HepG2 (cell line): Measurements from ENCODE around the gene PNPLA8. TPM values are rescaled to one million over a fixed set of nuclear protein-coding genes. Genes with fewer than 3 reads are reported as not detected.
"Not testable (repeated sequence)": the region's sequence is repeated elsewhere in the genome, so short reads cannot be mapped to it uniquely, and the experiment has no call there.

Experiments used
- ATAC-seq: fragments of 200-7000 bp; cut with Tn5 transposase; 3 replicates; pipeline ENCODE4 v1.9.1; 2020; ENCODE audit warnings: mild to moderate bottlenecking, moderate library complexity
- BruUV-seq: library from RNA; stranded (reverse); fragments of 400-500 nt; replicated peaks from 2 replicates; lab custom pipeline; 2021; lab: Mats Ljungman, UMichigan
- CTCF ChIA-PET: fragments of 300-600 bp; formaldehyde crosslinking; extraction: SDS; loops from one replicate; lab custom pipeline; 2021; ENCODE audit warnings: low total read pairs, inconsistent platforms, low intra/inter-chr PET ratio; lab: Yijun Ruan, JAX
- POLR2A ChIA-PET: fragments of 350-600 bp; sonication (Branson Sonifier 250); formaldehyde crosslinking; loops from one replicate; lab custom pipeline; 2020; ENCODE audit warnings: antibody characterized with exemption, inconsistent platforms; lab: Yijun Ruan, JAX
- DNase-seq: peaks from one replicate; pipeline ENCODE4 v3.0.0-alpha.2; 2015; ENCODE audit warnings: low spot score
- FAIRE-seq: peaks from 3 replicates; lab custom pipeline; 2011; peaks lifted over from hg19 to GRCh38; lab: Jason Lieb, UNC
- H2AFZ ChIP-seq: one replicate; pipeline ENCODE4 v1.6.1; 2011; ENCODE audit warnings: low read length, inconsistent platforms
- H3K27ac ChIP-seq: fragments of 300-600 bp; 3 replicates; pipeline ENCODE4 v1.8.0; 2011; ENCODE audit warnings: mixed run types, mild to moderate bottlenecking, mixed read lengths, low read length, inconsistent platforms; ENCODE audit not compliant: insufficient read depth; ENCODE audit errors: extremely low read length
- H3K27me3 ChIP-seq, 2 experiments: fragments of 200-600 bp in 1 of 2; 2 replicates in 1 of 2; 3 replicates in 1 of 2; pipeline versions ENCODE4 v1.6.0 to v1.8.0; 2011; ENCODE audit warnings: low read length in 2 of 2, mild to moderate bottlenecking in 2 of 2, moderate library complexity in 2 of 2, inconsistent platforms in 1 of 2; ENCODE audit not compliant: insufficient read depth in 2 of 2, control insufficient read depth in 1 of 2
- H3K36me3 ChIP-seq, 2 experiments: fragments of 200-600 bp in 1 of 2; replicated peaks in 1 of 2; 2 replicates in 1 of 2; 3 replicates in 1 of 2; pipeline versions ENCODE4 v1.5.1 to v1.8.0; 2011; ENCODE audit warnings: low read length in 2 of 2, inconsistent platforms in 1 of 2; ENCODE audit not compliant: insufficient read depth in 2 of 2, control insufficient read depth in 1 of 2
- H3K4me1 ChIP-seq: 2 replicates; pipeline ENCODE4 v1.5.1; 2012; ENCODE audit warnings: low read length, inconsistent platforms; ENCODE audit not compliant: insufficient read depth
- H3K4me2 ChIP-seq: 2 replicates; pipeline ENCODE4 v1.6.0; 2011; ENCODE audit warnings: low read depth, low read length, inconsistent platforms
- H3K4me3 ChIP-seq, 3 experiments: fragments of 200-600 bp in 1 of 3; sonication (generic), shearing (Covaris generic) in 1 of 3; replicated peaks in 1 of 3; 2 replicates each; pipeline ENCODE4 v1.5.1; 2011 to 2016; ENCODE audit warnings: low read length in 3 of 3, inconsistent platforms in 2 of 3, low read depth in 2 of 3, mild to moderate bottlenecking in 2 of 3, control low read depth in 1 of 3, mixed read lengths in 1 of 3; ENCODE audit not compliant: insufficient read depth in 1 of 3
- H3K79me2 ChIP-seq: one replicate; pipeline ENCODE4 v1.6.1; 2011; ENCODE audit warnings: low read length, inconsistent platforms; ENCODE audit not compliant: insufficient read depth
- H3K9ac ChIP-seq: 2 replicates; pipeline ENCODE4 v1.6.0; 2011; ENCODE audit warnings: mild to moderate bottlenecking, low read depth, low read length, inconsistent platforms; ENCODE audit not compliant: insufficient read depth
- H3K9me3 ChIP-seq: 2 replicates; pipeline ENCODE4 v1.5.1; 2012; ENCODE audit warnings: mild to moderate bottlenecking, low read length
- H4K20me1 ChIP-seq: 2 replicates; pipeline ENCODE4 v1.6.0; 2011; ENCODE audit warnings: inconsistent platforms, mild to moderate bottlenecking, low read length, moderate library complexity; ENCODE audit not compliant: insufficient read depth
- ELF3 ChIP-seq: IDR thresholded peaks from 2 replicates; pipeline ENCODE4 v1.6.1; 2016; ENCODE audit warnings: missing genetic modification reagents, missing compliant biosample characterization
- MAX ChIP-seq: IDR thresholded peaks from 2 replicates; pipeline ENCODE4 v1.6.1; 2012; ENCODE audit warnings: inconsistent platforms
- PAWR ChIP-seq: sonication (generic); formaldehyde crosslinking; IDR thresholded peaks from 2 replicates; pipeline ENCODE4 v1.4.0; 2020; ENCODE audit warnings: missing genetic modification reagents, mild to moderate bottlenecking, borderline replicate concordance
- TFDP2 ChIP-seq: sonication (generic); formaldehyde crosslinking; IDR thresholded peaks from 2 replicates; pipeline ENCODE4 v1.4.0; 2020; ENCODE audit warnings: missing genetic modification reagents
- ZNF496 ChIP-seq: sonication (generic); formaldehyde crosslinking; IDR thresholded peaks from 2 replicates; pipeline ENCODE4 v1.8.1; 2023; ENCODE audit warnings: mild to moderate bottlenecking, moderate library complexity, missing genetic modification reagents; ENCODE audit not compliant: insufficient replicate concordance
- ZNF747 ChIP-seq: sonication (generic); formaldehyde crosslinking; IDR thresholded peaks from 2 replicates; pipeline ENCODE4 v1.8.1; 2023; ENCODE audit warnings: missing genetic modification reagents, mild to moderate bottlenecking, borderline replicate concordance
- ZNF841 ChIP-seq: sonication (generic); formaldehyde crosslinking; IDR thresholded peaks from 2 replicates; pipeline ENCODE4 v1.8.1; 2023; ENCODE audit warnings: missing genetic modification reagents, borderline replicate concordance
- ZNF850 ChIP-seq: sonication (generic); formaldehyde crosslinking; conservative IDR thresholded peaks from 2 replicates; pipeline ENCODE4 v1.9.0; 2021; ENCODE audit warnings: mild to moderate bottlenecking, missing genetic modification reagents
- ZNF891 ChIP-seq: sonication (generic); formaldehyde crosslinking; IDR thresholded peaks from 2 replicates; pipeline ENCODE4 v1.5.0; 2020; ENCODE audit warnings: mild to moderate bottlenecking, missing genetic modification reagents
- WGBS: methylation state at CpG from one replicate; pipeline ENCODE4 v1.1.6; 2017; ENCODE audit warnings: low lambda C conversion rate; 5-methylcytosine and 5-hydroxymethylcytosine counted together
- in situ Hi-C: cut with HindIII; loops from 2 replicates; pipeline ENCODE4 v1.10.0; 2017; ENCODE audit warnings: low pct_unique_long_range_greater_than_20kb; ENCODE audit not compliant: extremely low pct_ligation_motif_present
- intact Hi-C: fragments of 100-400 bp; cut with micrococcal nuclease; formaldehyde crosslinking; loops from one replicate; pipeline ENCODE4 v1.10.0; 2022; ENCODE audit not compliant: unreplicated experiment
- polyA plus RNA-seq, 8 experiments: library from polyadenylated mRNA; depleted of rRNA in 3 of 8; stranded (reverse) in 7 of 8; unstranded in 1 of 8; fragments of >200 nt; fragmentation: Illumina TruSeq in 4 of 8; extraction: Trizol in 4 of 8; gene quantifications; 2 replicates each; pipeline versions ENCODE4 v1.2.1 to v1.2.3, GENCODE V29; 2011 to 2016; ENCODE audit warnings: low read depth in 4 of 8, missing spikeins in 1 of 8, mixed read lengths in 1 of 8; ENCODE audit not compliant: insufficient read depth in 1 of 8
- total RNA-seq, 5 experiments: library from RNA; depleted of rRNA; stranded (reverse); fragments of >200 nt; fragmentation: Illumina TruSeq; extraction: Trizol; gene quantifications; 2 replicates each; pipeline ENCODE4 v1.2.3, GENCODE V29; 2016; ENCODE audit warnings: low read depth in 1 of 5
- TF ChIP-seq, protein P1 (sequence below): IDR thresholded peaks from 2 replicates; pipeline ENCODE4 v1.6.1; 2016; ENCODE audit warnings: mild to moderate bottlenecking, missing biosample characterization, missing genetic modification reagents
- TF ChIP-seq, protein P2 (sequence below): sonication (generic); formaldehyde crosslinking; IDR thresholded peaks from 2 replicates; pipeline ENCODE4 v1.5.0; 2020; ENCODE audit warnings: missing genetic modification reagents, mild to moderate bottlenecking, borderline replicate concordance

Gene PNPLA8
- total and polyA plus RNA-seq, 2 of the 13 experiments (the other 11 are each of a cell fraction or from before 2014, with no cell fraction given): 6.3 to 11.4 TPM

GRCh38 chr7:108557617-108558016 lies 31.7 kb upstream of the PNPLA8 start:
- 43% methylated on average over 1 of the region's 1 CpG for WGBS
- peaks cover 22% of the 10 kb centered on the region for H3K9me3 ChIP-seq
- H4K20me1 ChIP-seq: no peaks in the 10 kb centered on the region
- H3K36me3 ChIP-seq: no peaks in the 10 kb centered on the region
- TF ChIP-seq MAX (no peak), ELF3 (CRISPR knock-in tag) (no peak), TFDP2 (CRISPR knock-in tag) (no peak)
- no peak overlapping the region for H2AFZ ChIP-seq
- H3K79me2 ChIP-seq: no peaks in the 10 kb centered on the region
- ATAC-seq (no peak), FAIRE-seq (no peak), DNase-seq (no peak)
- H3K9ac ChIP-seq: no peak overlapping the region
- BruUV-seq: no TSS peak
- H3K27me3 ChIP-seq: no peaks in the 10 kb centered on the region; a peak in 1 of 5 replicates
- H3K27ac ChIP-seq: no peak overlapping the region
- no peak overlapping the region for H3K4me2 ChIP-seq
- intact Hi-C loops (no loop called here), in situ Hi-C loops (no loop called here)
- H3K4me1 ChIP-seq: peaks cover 9% of the 10 kb centered on the region
- H3K4me3 ChIP-seq: no peak overlapping the region
- ChIA-PET CTCF (no interaction called here), POLR2A (no interaction called here)

DNA sequence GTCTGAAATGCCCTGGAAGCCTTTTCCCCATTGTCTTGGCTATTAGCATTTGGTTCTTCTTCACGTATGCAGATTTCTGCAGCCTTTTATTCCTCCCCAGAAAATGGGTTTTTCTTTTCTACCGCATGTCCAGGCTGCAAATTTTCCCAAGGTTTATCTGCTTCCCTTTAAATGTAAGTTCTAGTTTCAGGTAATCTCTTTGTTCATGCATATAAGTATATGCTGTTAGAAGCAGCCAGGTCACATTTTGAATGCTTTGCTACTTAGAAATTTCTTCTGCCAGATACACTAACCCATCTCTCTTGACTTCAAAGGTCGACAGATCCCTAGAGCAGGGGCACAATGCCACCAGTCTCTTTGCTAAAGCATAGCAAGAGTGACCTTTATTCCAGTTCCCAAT lies 31.3 kb upstream of the PNPLA8 start:
- TF ChIP-seq ZNF891 (CRISPR knock-in tag) (no peak), ZNF496 (no peak), PAWR (CRISPR knock-in tag) (no peak), ZNF841 (CRISPR knock-in tag) (peak; percentile 97), ZNF850 (CRISPR knock-in tag) (no peak), ZNF747 (no peak)
- TF ChIP-seq, protein P1, sequence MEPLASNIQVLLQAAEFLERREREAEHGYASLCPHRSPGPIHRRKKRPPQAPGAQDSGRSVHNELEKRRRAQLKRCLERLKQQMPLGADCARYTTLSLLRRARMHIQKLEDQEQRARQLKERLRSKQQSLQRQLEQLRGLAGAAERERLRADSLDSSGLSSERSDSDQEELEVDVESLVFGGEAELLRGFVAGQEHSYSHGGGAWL (CRISPR knock-in tag): no peak
- TF ChIP-seq, protein P2, sequence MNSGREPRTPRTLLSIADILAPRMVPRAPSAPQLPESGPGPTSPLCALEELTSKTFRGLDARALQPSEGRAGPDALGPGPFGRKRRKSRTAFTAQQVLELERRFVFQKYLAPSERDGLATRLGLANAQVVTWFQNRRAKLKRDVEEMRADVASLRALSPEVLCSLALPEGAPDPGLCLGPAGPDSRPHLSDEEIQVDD (CRISPR knock-in tag): no peak
- intact Hi-C loops (no loop called here), in situ Hi-C loops (no loop called here)
- Histone ChIP-seq H2AFZ (no peak overlapping the region), H4K20me1 (no peaks in the 10 kb centered on the region), H3K27ac (no peak overlapping the region), H3K9me3 (peaks cover 22% of the 10 kb centered on the region), H3K27me3 (no peaks in the 10 kb centered on the region; a peak in 1 of 5 replicates), H3K4me3 (no peak overlapping the region), H3K4me2 (no peak overlapping the region), H3K9ac (no peak overlapping the region), H3K36me3 (no peaks in the 10 kb centered on the region), H3K4me1 (peaks cover 9% of the 10 kb centered on the region), H3K79me2 (no peaks in the 10 kb centered on the region)
- ATAC-seq (no peak), FAIRE-seq (no peak), DNase-seq (no peak)
- 77% methylated on average over 3 of the region's 3 CpGs for WGBS
- ChIA-PET CTCF (no interaction called here), POLR2A (no interaction called here)
- BruUV-seq: no TSS peak

- H3K27me3 ChIP-seq, H3K36me3 ChIP-seq, in situ Hi-C loops, H3K27ac ChIP-seq, H3K9ac ChIP-seq, H2AFZ ChIP-seq, intact Hi-C loops, DNase-seq, H3K4me2 ChIP-seq, ATAC-seq, H3K4me1 ChIP-seq, FAIRE-seq, POLR2A ChIA-PET, H4K20me1 ChIP-seq, BruUV-seq, H3K79me2 ChIP-seq, H3K4me3 ChIP-seq, CTCF ChIA-PET: not testable (repeated sequence)
- peaks cover 22% of the 10 kb centered on the region for H3K9me3 ChIP-seq
Observed at GRCh38 chr7:108556665-108557064, 30.7 kb upstream of the PNPLA8 start.
